ENCODE results near the gene KDM6B.

DNA sequence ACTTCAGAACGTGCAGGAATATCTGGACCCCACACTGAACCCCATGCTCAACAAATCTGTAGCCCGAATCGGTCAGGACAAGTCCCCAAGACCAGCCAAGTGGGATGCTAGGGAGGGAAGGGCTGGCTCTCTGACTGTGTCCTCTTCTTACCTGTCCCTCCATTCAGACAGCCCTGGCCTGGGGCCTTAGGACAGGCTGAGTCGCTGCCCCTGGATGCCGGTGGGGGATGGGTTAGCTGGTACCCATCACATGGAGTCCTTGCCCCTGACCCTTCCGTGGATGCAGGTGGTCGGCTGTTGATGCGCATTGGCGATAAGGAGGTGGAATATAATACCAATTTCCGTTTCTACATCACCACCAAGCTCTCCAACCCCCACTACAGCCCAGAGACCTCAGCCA is 16.0 kb upstream of the KDM6B start:
- TF ChIP-seq EP300 (IDR thresholded peaks at IDR 0.05) (no peak), POLR2A (IDR thresholded peaks at IDR 0.05) (no peak)
- TF ChIP-seq, protein P1, sequence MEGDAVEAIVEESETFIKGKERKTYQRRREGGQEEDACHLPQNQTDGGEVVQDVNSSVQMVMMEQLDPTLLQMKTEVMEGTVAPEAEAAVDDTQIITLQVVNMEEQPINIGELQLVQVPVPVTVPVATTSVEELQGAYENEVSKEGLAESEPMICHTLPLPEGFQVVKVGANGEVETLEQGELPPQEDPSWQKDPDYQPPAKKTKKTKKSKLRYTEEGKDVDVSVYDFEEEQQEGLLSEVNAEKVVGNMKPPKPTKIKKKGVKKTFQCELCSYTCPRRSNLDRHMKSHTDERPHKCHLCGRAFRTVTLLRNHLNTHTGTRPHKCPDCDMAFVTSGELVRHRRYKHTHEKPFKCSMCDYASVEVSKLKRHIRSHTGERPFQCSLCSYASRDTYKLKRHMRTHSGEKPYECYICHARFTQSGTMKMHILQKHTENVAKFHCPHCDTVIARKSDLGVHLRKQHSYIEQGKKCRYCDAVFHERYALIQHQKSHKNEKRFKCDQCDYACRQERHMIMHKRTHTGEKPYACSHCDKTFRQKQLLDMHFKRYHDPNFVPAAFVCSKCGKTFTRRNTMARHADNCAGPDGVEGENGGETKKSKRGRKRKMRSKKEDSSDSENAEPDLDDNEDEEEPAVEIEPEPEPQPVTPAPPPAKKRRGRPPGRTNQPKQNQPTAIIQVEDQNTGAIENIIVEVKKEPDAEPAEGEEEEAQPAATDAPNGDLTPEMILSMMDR (IDR thresholded peaks at IDR 0.05), result no peak
